ENCODE results near the gene RILP.
"Not testable (repeated sequence)": the region's sequence is repeated elsewhere in the genome, so short reads cannot be mapped to it uniquely, and the experiment has no call there.

Gene RILP

DNA sequence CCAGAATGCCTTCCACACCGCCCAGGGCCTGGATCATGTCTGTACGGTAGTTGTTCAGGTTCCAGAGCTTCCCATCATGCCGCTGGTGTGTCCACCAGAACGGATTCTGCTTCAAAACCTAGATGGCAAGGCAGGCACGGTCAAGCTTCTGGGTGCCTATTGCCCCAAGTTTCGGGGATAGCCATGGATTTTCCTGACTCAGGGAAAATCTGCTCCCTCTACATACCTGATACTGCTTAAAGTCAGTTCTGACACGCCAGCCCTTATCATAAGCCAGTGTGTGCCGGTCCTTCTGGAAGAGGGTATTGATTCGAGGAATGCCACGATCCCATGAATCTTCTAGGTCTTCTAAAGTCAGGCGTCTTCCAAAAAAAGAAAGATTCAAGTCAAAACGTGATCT, 11.4 kb upstream of the RILP start:
- no peak overlapping the region for H3K4me3 ChIP-seq (replicated peaks; ENCODE audit: low read depth, low read length)
- no peak for DNase-seq (ENCODE audit: extremely low read depth, insufficient read length)
- peaks cover 39% of the 10 kb centered on the region for H3K36me3 ChIP-seq (ENCODE audit: control insufficient read depth, insufficient read depth, low read length)
- TF ChIP-seq, protein P1, sequence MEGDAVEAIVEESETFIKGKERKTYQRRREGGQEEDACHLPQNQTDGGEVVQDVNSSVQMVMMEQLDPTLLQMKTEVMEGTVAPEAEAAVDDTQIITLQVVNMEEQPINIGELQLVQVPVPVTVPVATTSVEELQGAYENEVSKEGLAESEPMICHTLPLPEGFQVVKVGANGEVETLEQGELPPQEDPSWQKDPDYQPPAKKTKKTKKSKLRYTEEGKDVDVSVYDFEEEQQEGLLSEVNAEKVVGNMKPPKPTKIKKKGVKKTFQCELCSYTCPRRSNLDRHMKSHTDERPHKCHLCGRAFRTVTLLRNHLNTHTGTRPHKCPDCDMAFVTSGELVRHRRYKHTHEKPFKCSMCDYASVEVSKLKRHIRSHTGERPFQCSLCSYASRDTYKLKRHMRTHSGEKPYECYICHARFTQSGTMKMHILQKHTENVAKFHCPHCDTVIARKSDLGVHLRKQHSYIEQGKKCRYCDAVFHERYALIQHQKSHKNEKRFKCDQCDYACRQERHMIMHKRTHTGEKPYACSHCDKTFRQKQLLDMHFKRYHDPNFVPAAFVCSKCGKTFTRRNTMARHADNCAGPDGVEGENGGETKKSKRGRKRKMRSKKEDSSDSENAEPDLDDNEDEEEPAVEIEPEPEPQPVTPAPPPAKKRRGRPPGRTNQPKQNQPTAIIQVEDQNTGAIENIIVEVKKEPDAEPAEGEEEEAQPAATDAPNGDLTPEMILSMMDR (IDR thresholded peaks at IDR 0.05; ENCODE audit: insufficient read depth, low read length, poor library complexity, severe bottlenecking) = no peak
- H3K27me3 ChIP-seq (replicated peaks; ENCODE audit: control insufficient read depth, insufficient read depth, low read length) = no peaks in the 10 kb centered on the region

DNA sequence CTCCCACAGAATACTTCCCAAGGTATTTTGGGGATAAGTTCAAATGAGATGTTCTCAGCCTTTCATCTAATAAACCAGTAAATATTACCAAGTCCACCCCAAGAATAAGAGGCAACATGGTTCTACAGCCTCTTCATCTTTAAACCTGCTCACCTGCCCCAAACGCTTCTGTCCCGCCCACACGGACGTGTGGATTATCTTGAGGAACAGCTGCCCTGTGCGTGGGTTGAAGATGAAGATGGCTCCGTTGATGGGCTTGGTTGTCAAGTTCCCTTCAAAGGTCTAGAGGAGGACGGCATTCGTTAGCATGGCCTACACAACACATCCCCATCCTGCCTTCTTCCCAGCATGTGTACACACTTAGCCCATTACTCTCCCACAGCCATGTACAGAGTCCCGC, 8.4 kb upstream of the RILP start:
- TF ChIP-seq, protein P1 (IDR thresholded peaks at IDR 0.05; ENCODE audit: insufficient read depth, low read length, poor library complexity, severe bottlenecking) = no peak
- DNase-seq (ENCODE audit: extremely low read depth, insufficient read length) = no peak
- peaks cover 54% of the 10 kb centered on the region for H3K36me3 ChIP-seq (ENCODE audit: control insufficient read depth, insufficient read depth, low read length)

DNA sequence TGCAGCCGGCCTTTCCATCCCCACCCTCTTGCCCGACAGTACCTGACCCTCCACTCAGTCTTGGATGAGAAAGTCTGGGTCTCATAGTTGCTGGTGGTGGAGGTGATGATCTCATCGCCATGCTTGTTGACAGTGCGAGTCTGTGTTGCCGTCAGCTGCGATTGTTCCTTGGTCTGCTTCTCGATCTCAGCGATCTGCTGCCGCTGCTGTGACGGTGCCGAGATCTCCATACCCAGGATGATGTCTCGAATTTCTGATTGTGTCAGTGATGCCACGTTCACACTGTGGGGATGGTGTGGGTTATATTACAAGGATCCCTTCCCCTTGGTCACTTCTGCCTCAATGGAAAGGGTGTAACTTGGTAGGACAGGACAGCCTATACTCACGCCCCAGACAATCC, 4.1 kb upstream of the RILP start:
- Histone ChIP-seq H3K36me3 (ENCODE audit: control insufficient read depth, insufficient read depth, low read length) (peaks cover 47% of the 10 kb centered on the region), H3K27me3 (replicated peaks; ENCODE audit: control insufficient read depth, insufficient read depth, low read length) (no peaks in the 10 kb centered on the region), H3K4me3 (replicated peaks; ENCODE audit: low read depth, low read length) (no peak overlapping the region)
- no peak for DNase-seq (ENCODE audit: extremely low read depth, insufficient read length)
- TF ChIP-seq, protein P1 (IDR thresholded peaks at IDR 0.05; ENCODE audit: insufficient read depth, low read length, poor library complexity, severe bottlenecking) = no peak

More for the DNA sequence above, 8.4 kb upstream of the RILP start:
- H3K4me3 ChIP-seq (replicated peaks; ENCODE audit: low read depth, low read length) = no peak overlapping the region
- no peaks in the 10 kb centered on the region for H3K27me3 ChIP-seq (replicated peaks; ENCODE audit: control insufficient read depth, insufficient read depth, low read length)

GRCh38 chr17:1652794-1653193, 3.1 kb upstream of the RILP start:
- peaks cover 40% of the 10 kb centered on the region for H3K36me3 ChIP-seq (ENCODE audit: control insufficient read depth, insufficient read depth, low read length)
- H3K4me3 ChIP-seq (replicated peaks; ENCODE audit: low read depth, low read length); DNase-seq (ENCODE audit: extremely low read depth, insufficient read length); H3K27me3 ChIP-seq (replicated peaks; ENCODE audit: control insufficient read depth, insufficient read depth, low read length): not testable (repeated sequence)

- H3K27me3 ChIP-seq (replicated peaks; ENCODE audit: control insufficient read depth, insufficient read depth, low read length) = no peaks in the 10 kb centered on the region
- peaks cover 40% of the 10 kb centered on the region for H3K36me3 ChIP-seq (ENCODE audit: control insufficient read depth, insufficient read depth, low read length)
- no peak overlapping the region for H3K4me3 ChIP-seq (replicated peaks; ENCODE audit: low read depth, low read length)
- TF ChIP-seq, protein P1 (IDR thresholded peaks at IDR 0.05; ENCODE audit: insufficient read depth, low read length, poor library complexity, severe bottlenecking) = no peak
- no peak for DNase-seq (ENCODE audit: extremely low read depth, insufficient read length)
Measured at GRCh38 chr17:1651559-1651844, 1.8 kb upstream of the RILP start.

- H3K27me3 ChIP-seq (replicated peaks; ENCODE audit: control insufficient read depth, insufficient read depth, low read length) = no peaks in the 10 kb centered on the region
- DNase-seq (ENCODE audit: extremely low read depth, insufficient read length) = no peak
- H3K4me3 ChIP-seq (replicated peaks; ENCODE audit: low read depth, low read length) = no peak overlapping the region
- peaks cover 37% of the 10 kb centered on the region for H3K36me3 ChIP-seq (ENCODE audit: control insufficient read depth, insufficient read depth, low read length)
- TF ChIP-seq, protein P1 (IDR thresholded peaks at IDR 0.05; ENCODE audit: insufficient read depth, low read length, poor library complexity, severe bottlenecking) = no peak
Measured at GRCh38 chr17:1650731-1651558, 1.3 kb upstream of the RILP start.
